GM20000 (cell line): ENCODE data around the gene JMJD7.

Source experiments
- DNase-seq: peaks from one replicate; pipeline ENCODE4 v3.0.0; 2012; ENCODE audit warnings: low spot score
- CTCF ChIP-seq: IDR thresholded peaks from 2 replicates; pipeline ENCODE4 v1.5.1; 2012; ENCODE audit warnings: mild to moderate bottlenecking, control low read depth; ENCODE audit errors: extremely low read depth, missing control alignments

The JMJD7 gene

GRCh38 chr15:41847206-41847605 is 19.3 kb downstream of the JMJD7 start:
- DNase-seq = no peak
- no peak for TF ChIP-seq CTCF

- no peak for TF ChIP-seq CTCF
- no peak for DNase-seq
Observed at GRCh38 chr15:41847981-41848380, 20.1 kb downstream of the JMJD7 start.

GRCh38 chr15:41848631-41849030 is 20.7 kb downstream of the JMJD7 start:
- TF ChIP-seq CTCF = no peak

GRCh38 chr15:41849204-41849603 is 21.3 kb downstream of the JMJD7 start:
- no peak for DNase-seq
- TF ChIP-seq CTCF = no peak

More at GRCh38 chr15:41848631-41849030, 20.7 kb downstream of the JMJD7 start:
- DNase-seq = no peak

- no peak for DNase-seq
- no peak for TF ChIP-seq CTCF
Observed at GRCh38 chr15:41849861-41850260, 22.0 kb downstream of the JMJD7 start.

- DNase-seq = no peak
- TF ChIP-seq CTCF = no peak
Observed at GRCh38 chr15:41850482-41851166, 22.7 kb downstream of the JMJD7 start.

- no peak for TF ChIP-seq CTCF
- no peak for DNase-seq
Observed at GRCh38 chr15:41851167-41851523, 23.3 kb downstream of the JMJD7 start.
